Natural killer cell (primary cell): ENCODE results near the gene TYW1B. TPM values are rescaled to one million over a fixed set of nuclear protein-coding genes. Genes with fewer than 3 reads are reported as not detected.
"Not testable (repeated sequence)": the region's sequence is repeated elsewhere in the genome, so short reads cannot be mapped to it uniquely, and the experiment has no call there.

Experiments used
- ATAC-seq, 3 donors: fragments of 150-1000 bp in 2 of 3; fragments of 200-7000 bp in 1 of 3; cut with Tn5 transposase; 1 replicate in 1 of 3; 2 replicates in 2 of 3; pipeline ENCODE4 v1.10.0; 2021; ENCODE audit warnings: mild to moderate bottlenecking in 2 of 3, moderate library complexity in 2 of 3
- DNase-seq, 2 donors: peaks; one replicate each; pipeline versions ENCODE4 v3.0.0 to v3.0.0-alpha.2; 2013 to 2021; ENCODE audit warnings: mixed read lengths in 1 of 2
- H3K27ac ChIP-seq: one replicate; pipeline ENCODE4 v1.5.1; 2013; ENCODE audit warnings: mild to moderate bottlenecking, low read length
- H3K27me3 ChIP-seq: one replicate; pipeline ENCODE4 v1.6.1; 2013; ENCODE audit warnings: low read length; ENCODE audit not compliant: control insufficient read depth, insufficient read depth
- H3K36me3 ChIP-seq: one replicate; pipeline ENCODE4 v1.6.1; 2013; ENCODE audit warnings: low read length; ENCODE audit not compliant: control insufficient read depth, insufficient read depth
- H3K4me1 ChIP-seq: one replicate; pipeline ENCODE4 v1.6.1; 2013; ENCODE audit warnings: low read length; ENCODE audit not compliant: control insufficient read depth, insufficient read depth
- H3K4me3 ChIP-seq: one replicate; pipeline ENCODE4 v1.5.1; 2013; ENCODE audit warnings: low read length
- H3K9me3 ChIP-seq: one replicate; pipeline ENCODE4 v1.6.1; 2013; ENCODE audit warnings: low read length; ENCODE audit not compliant: control insufficient read depth, insufficient read depth
- H3K27ac Mint-ChIP-seq, 2 donors: one replicate each; pipeline ENCODE4 v1.8.0; 2022; ENCODE audit warnings: mild to moderate bottlenecking in 2 of 2, mixed read lengths in 2 of 2, moderate library complexity in 1 of 2
- H3K27me3 Mint-ChIP-seq, 2 donors: one replicate each; pipeline ENCODE4 v1.8.0; 2022; ENCODE audit warnings: low read depth in 2 of 2, mixed read lengths in 2 of 2
- H3K36me3 Mint-ChIP-seq: one replicate; pipeline ENCODE4 v1.8.0; 2022; ENCODE audit warnings: mixed read lengths
- H3K4me1 Mint-ChIP-seq, 2 donors: one replicate each; pipeline ENCODE4 v1.8.0; 2022; ENCODE audit warnings: mixed read lengths in 2 of 2
- H3K4me3 Mint-ChIP-seq: one replicate; pipeline ENCODE4 v1.8.0; 2022; ENCODE audit warnings: mild to moderate bottlenecking, moderate library complexity, mixed read lengths
- H3K9me3 Mint-ChIP-seq, 2 donors: one replicate each; pipeline ENCODE4 v1.8.0; 2022; ENCODE audit warnings: mixed read lengths in 2 of 2
- WGBS: methylation state at CpG from one replicate; pipeline ENCODE4 v1.1.7; 2013; ENCODE audit warnings: missing lambda C conversion rate; ENCODE audit not compliant: insufficient coverage; 5-methylcytosine and 5-hydroxymethylcytosine counted together
- intact Hi-C: fragments of 100-400 bp; cut with micrococcal nuclease; formaldehyde crosslinking; loops from one replicate; pipeline ENCODE4 v1.14.2; 2022
- total RNA-seq, 4 donors: library from RNA; stranded (reverse); fragments of 120-200 nt in 1 of 4; gene quantifications; one replicate each; pipeline versions ENCODE4 v1.2.3 to v1.2.4, GENCODE V29; 2013 to 2022

TYW1B gene
- total RNA-seq, 3 donors from 2014 or later (not counting 1 experiment from before 2014, with no cell fraction given), result 7.2 to 12.9 (median 7.9) TPM

- H3K27me3 Mint-ChIP-seq, H3K27me3 ChIP-seq, DNase-seq, H3K27ac ChIP-seq, H3K9me3 ChIP-seq, H3K36me3 ChIP-seq, intact Hi-C loops, H3K9me3 Mint-ChIP-seq, ATAC-seq, H3K27ac Mint-ChIP-seq, H3K4me3 ChIP-seq, H3K4me3 Mint-ChIP-seq, H3K4me1 ChIP-seq: not testable (repeated sequence)
- WGBS, result no CpG with 5 or more reads among the region's 2 CpGs
- H3K4me1 Mint-ChIP-seq, result peaks cover 7 to 17% of the 10 kb centered on the region in 2 donors
- peaks cover 46% of the 10 kb centered on the region for H3K36me3 Mint-ChIP-seq
Measured at GRCh38 chr7:72730815-72731214, 97.2 kb downstream of the TYW1B start.

GRCh38 chr7:72730384-72730783 is 97.6 kb downstream of the TYW1B start:
- 95% methylated on average over 1 of the region's 2 CpGs for WGBS

GRCh38 chr7:72729130-72729529 is 98.9 kb downstream of the TYW1B start:
- H3K4me1 ChIP-seq, H3K36me3 ChIP-seq, H3K4me3 ChIP-seq, DNase-seq, H3K9me3 Mint-ChIP-seq, H3K27ac ChIP-seq, H3K27me3 ChIP-seq, H3K9me3 ChIP-seq, H3K4me3 Mint-ChIP-seq, H3K27ac Mint-ChIP-seq, intact Hi-C loops, ATAC-seq, H3K27me3 Mint-ChIP-seq: not testable (repeated sequence)
- Mint-ChIP-seq H3K36me3 (peaks cover 35% of the 10 kb centered on the region), H3K4me1 (peaks cover 7 to 13% of the 10 kb centered on the region in 2 donors)
- 100% methylated on average over 2 of the region's 2 CpGs for WGBS

More at GRCh38 chr7:72730384-72730783, 97.6 kb downstream of the TYW1B start:
- H3K4me3 ChIP-seq, intact Hi-C loops, H3K4me3 Mint-ChIP-seq, ATAC-seq, DNase-seq, H3K27me3 ChIP-seq, H3K9me3 ChIP-seq, H3K27ac ChIP-seq, H3K27ac Mint-ChIP-seq, H3K9me3 Mint-ChIP-seq, H3K36me3 ChIP-seq, H3K4me1 ChIP-seq, H3K27me3 Mint-ChIP-seq: not testable (repeated sequence)
- Mint-ChIP-seq H3K4me1 (peaks cover 7 to 17% of the 10 kb centered on the region in 2 donors), H3K36me3 (peaks cover 45% of the 10 kb centered on the region)

- H3K4me1 ChIP-seq, H3K4me3 ChIP-seq, H3K36me3 Mint-ChIP-seq, ATAC-seq, H3K4me1 Mint-ChIP-seq, intact Hi-C loops, H3K4me3 Mint-ChIP-seq, H3K27ac Mint-ChIP-seq, H3K27me3 Mint-ChIP-seq, H3K36me3 ChIP-seq, H3K27ac ChIP-seq, H3K9me3 Mint-ChIP-seq, DNase-seq, H3K9me3 ChIP-seq, H3K27me3 ChIP-seq: not testable (repeated sequence)
- 100% methylated on average over 5 of the region's 7 CpGs for WGBS
Measured at GRCh38 chr7:72722694-72723093, 105.3 kb downstream of the TYW1B start.

GRCh38 chr7:72720890-72721289 is 107.1 kb downstream of the TYW1B start:
- H3K27ac Mint-ChIP-seq, H3K4me3 Mint-ChIP-seq, H3K27me3 ChIP-seq, H3K9me3 ChIP-seq, intact Hi-C loops, ATAC-seq, H3K4me1 Mint-ChIP-seq, H3K4me1 ChIP-seq, H3K36me3 ChIP-seq, DNase-seq, H3K27ac ChIP-seq, H3K27me3 Mint-ChIP-seq, H3K36me3 Mint-ChIP-seq, H3K9me3 Mint-ChIP-seq, H3K4me3 ChIP-seq: not testable (repeated sequence)
- WGBS, result no CpG with 5 or more reads among the region's 4 CpGs

GRCh38 chr7:72717252-72717774 is 110.7 kb downstream of the TYW1B start:
- H3K27ac Mint-ChIP-seq, ATAC-seq, H3K9me3 ChIP-seq, H3K27me3 ChIP-seq, H3K36me3 Mint-ChIP-seq, H3K9me3 Mint-ChIP-seq, H3K36me3 ChIP-seq, DNase-seq, H3K4me3 Mint-ChIP-seq, H3K27ac ChIP-seq, H3K4me3 ChIP-seq, H3K4me1 Mint-ChIP-seq, H3K27me3 Mint-ChIP-seq, H3K4me1 ChIP-seq, intact Hi-C loops: not testable (repeated sequence)
- 92% methylated on average over 4 of the region's 6 CpGs for WGBS

GRCh38 chr7:72711927-72712326 is 116.1 kb downstream of the TYW1B start:
- H3K4me3 Mint-ChIP-seq, H3K27me3 ChIP-seq, H3K4me3 ChIP-seq, H3K36me3 ChIP-seq, H3K27ac Mint-ChIP-seq, H3K27me3 Mint-ChIP-seq, H3K9me3 Mint-ChIP-seq, ATAC-seq, DNase-seq, intact Hi-C loops, H3K9me3 ChIP-seq, H3K4me1 ChIP-seq, H3K27ac ChIP-seq, H3K36me3 Mint-ChIP-seq, H3K4me1 Mint-ChIP-seq: not testable (repeated sequence)
- 100% methylated on average over 2 of the region's 3 CpGs for WGBS
